Measurements from ENCODE around the gene PRCC. TPM values are rescaled to one million over a fixed set of nuclear protein-coding genes. Genes with fewer than 3 reads are reported as not detected.
A peak's percentile ranks its signal among the peaks of the same experiment; 100 is the strongest.

Gene PRCC
- total and polyA plus RNA-seq, 2 of the 13 experiments (the other 11 are each of a cell fraction or from before 2014, with no cell fraction given), result 24.2 to 40.5 TPM

GRCh38 chr1:156795787-156796186 lies 28.5 kb downstream of the PRCC start (continued):
- TF ChIP-seq SP2 (CRISPR knock-in tag; IDR thresholded peaks at IDR 0.05) (no peak), MAFG (CRISPR knock-in tag; IDR thresholded peaks at IDR 0.05) (no peak), POLR2A (IDR thresholded peaks at IDR 0.05; ENCODE audit: insufficient read depth in 1 of 2, low read depth in 2 of 2, low read length in 2 of 2) (no peak), HOMEZ (CRISPR knock-in tag; IDR thresholded peaks at IDR 0.05; ENCODE audit: low read depth) (peak; percentile 54; the same call in 1 of the 2 replicates), ZNF326 (CRISPR knock-in tag; IDR thresholded peaks at IDR 0.05; ENCODE audit: borderline replicate concordance) (no peak), ZNF337 (CRISPR knock-in tag; IDR thresholded peaks at IDR 0.05; ENCODE audit: borderline replicate concordance, low read depth) (no peak), PHF5A (CRISPR knock-in tag; IDR thresholded peaks at IDR 0.05; ENCODE audit: low read depth, unreplicated experiment) (no peak), EED (CRISPR knock-in tag; IDR thresholded peaks at IDR 0.05) (no peak), ZFYVE20 (CRISPR knock-in tag; IDR thresholded peaks at IDR 0.05; ENCODE audit: borderline replicate concordance, low read depth) (no peak), TCF12 (IDR thresholded peaks at IDR 0.05) (no peak), TCF12 (CRISPR knock-in tag; IDR thresholded peaks at IDR 0.05) (no peak), FOXO4 (CRISPR knock-in tag; conservative IDR thresholded peaks at IDR 0.05) (no peak), PRDM4 (CRISPR knock-in tag; IDR thresholded peaks at IDR 0.05; ENCODE audit: borderline replicate concordance) (no peak), HOXA5 (CRISPR knock-in tag; IDR thresholded peaks at IDR 0.05) (no peak), ZBTB42 (CRISPR knock-in tag; IDR thresholded peaks at IDR 0.05) (no peak), ZNF672 (CRISPR knock-in tag; IDR thresholded peaks at IDR 0.05) (no peak), MXD1 (CRISPR knock-in tag; IDR thresholded peaks at IDR 0.05) (no peak), ZNF354B (CRISPR knock-in tag; IDR thresholded peaks at IDR 0.05) (no peak), IKZF4 (CRISPR knock-in tag; IDR thresholded peaks at IDR 0.05; ENCODE audit: borderline replicate concordance, low read depth, not compliant biosample characterization) (no peak), ZNF781 (CRISPR knock-in tag; IDR thresholded peaks at IDR 0.05; ENCODE audit: borderline replicate concordance, not compliant biosample characterization) (no peak), ZBTB14 (CRISPR knock-in tag; IDR thresholded peaks at IDR 0.05) (no peak), ZNF7 (CRISPR knock-in tag; IDR thresholded peaks at IDR 0.05) (no peak), ZNF557 (CRISPR knock-in tag; IDR thresholded peaks at IDR 0.05) (no peak), ZNF343 (CRISPR knock-in tag; IDR thresholded peaks at IDR 0.05) (no peak)
